DMS153 (cell line): ENCODE data around the gene CUL9.

Experiments used
- DNase-seq: peaks from one replicate; lab custom pipeline; 2025; lab: John Stamatoyannopoulos, UW

Gene CUL9

GRCh38 chr6:43200541-43200940, 18.5 kb downstream of the CUL9 start:
- DNase-seq, result no peak

GRCh38 chr6:43202451-43202850, 20.5 kb downstream of the CUL9 start:
- DNase-seq, result no peak

- DNase-seq, result no peak
Measured at GRCh38 chr6:43203029-43203717, 21.2 kb downstream of the CUL9 start.

- DNase-seq, result no peak
Measured at GRCh38 chr6:43203718-43204095, 21.7 kb downstream of the CUL9 start.

DNA sequence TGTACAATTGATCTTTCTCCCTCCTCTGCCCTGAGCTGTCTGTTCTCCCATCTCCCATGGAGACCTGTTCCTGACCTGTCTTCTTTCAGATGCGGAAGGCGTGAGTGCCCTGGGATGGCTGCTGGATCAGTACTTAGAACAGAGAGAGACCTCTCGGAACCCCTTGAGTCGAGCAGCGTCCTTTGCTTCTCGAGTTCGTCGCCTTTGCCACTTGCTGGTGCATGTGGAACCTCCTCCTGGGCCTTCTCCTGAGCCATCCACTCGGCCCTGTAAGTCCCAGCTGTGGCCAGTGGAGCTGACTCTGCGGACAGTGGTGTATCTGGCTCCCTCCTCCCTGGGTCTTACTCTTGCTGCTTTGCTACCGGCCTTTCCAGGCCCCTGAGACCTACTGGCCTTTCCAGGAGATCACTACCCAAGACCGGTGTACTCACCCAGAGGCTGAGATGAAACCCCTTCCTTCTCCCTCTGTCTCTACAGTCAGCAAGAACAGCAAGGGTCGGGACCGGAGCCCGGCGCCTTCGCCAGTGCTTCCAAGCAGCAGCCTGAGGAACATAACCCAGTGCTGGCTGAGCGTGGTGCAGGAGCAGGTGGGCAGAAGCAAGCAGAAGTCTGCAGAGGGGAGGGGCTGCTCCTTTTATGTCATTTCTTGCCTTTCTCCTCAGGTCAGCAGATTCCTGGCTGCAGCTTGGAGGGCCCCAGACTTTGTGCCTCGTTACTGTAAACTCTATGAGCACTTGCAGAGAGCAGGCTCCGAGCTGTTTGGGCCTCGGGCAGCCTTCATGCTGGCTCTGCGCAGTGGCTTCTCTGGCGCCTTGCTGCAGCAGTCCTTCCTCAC, 22.5 kb downstream of the CUL9 start:
- no peak for DNase-seq

GRCh38 chr6:43205849-43206248, 23.9 kb downstream of the CUL9 start:
- no peak for DNase-seq

- no peak for DNase-seq
Measured at GRCh38 chr6:43207286-43207685, 25.3 kb downstream of the CUL9 start.

DNA sequence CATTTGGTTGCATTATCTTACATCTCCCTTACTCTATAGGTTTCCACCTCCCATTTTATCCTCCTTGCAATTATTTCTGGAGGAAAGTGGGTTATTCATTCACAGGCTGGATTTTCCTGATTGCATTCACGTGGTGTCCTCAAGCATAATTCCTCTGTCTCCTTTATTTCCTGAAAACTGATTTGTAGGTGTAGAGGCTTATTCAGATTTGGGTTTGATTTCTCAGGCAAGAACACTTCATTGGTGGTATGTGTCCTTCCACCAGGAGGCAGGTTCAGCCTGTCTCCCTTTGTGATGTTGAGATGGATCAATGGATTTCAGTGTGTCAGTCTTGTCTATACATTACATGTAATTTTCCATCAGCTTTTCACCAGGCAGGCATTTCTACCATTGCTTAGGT, 30.0 kb downstream of the CUL9 start:
- no peak for DNase-seq

- DNase-seq, result no peak
Measured at GRCh38 chr6:43213431-43213830, 31.4 kb downstream of the CUL9 start.

- DNase-seq, result no peak
Measured at GRCh38 chr6:43215066-43215465, 33.1 kb downstream of the CUL9 start.

GRCh38 chr6:43216200-43216599, 34.2 kb downstream of the CUL9 start:
- no peak for DNase-seq

DNA sequence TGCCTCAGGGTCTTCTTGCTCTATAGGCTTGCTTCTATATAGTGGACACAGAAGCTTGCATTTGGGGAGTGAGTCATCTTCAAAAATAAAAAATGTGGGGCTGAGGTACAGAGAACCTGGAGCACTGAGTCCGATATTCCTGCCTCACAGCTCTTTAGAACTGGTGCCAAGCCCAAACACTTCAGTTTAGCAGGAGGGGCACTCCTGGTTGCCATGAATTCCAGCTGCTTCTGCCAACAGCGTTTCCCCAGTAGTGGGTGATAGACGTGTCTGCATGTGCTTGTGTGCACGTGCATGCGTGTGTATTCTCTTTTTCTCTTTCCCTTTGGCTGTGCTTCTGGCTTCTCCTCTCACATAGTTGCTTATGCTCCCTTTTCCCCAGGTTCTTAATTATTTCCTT, 35.4 kb downstream of the CUL9 start:
- no peak for DNase-seq

DNA sequence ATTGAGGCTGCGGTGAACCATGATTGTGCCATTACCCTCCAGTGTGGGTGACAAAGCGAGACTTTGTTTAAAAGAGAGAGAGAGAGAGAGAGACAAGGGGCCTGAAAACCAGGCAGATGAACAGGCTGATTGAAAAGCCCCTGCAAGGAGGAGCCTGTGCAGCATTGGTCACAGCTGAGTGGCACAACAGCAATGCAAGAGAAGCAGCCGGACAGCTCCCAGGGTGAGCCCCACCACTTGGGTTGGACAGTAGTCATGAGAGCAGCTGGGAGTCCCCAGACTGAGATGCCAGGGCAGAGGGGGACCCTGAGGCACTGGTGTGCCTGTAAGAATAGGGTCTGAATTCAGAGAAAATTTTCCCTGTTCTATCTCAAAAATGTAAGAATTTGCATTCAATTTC, 37.1 kb downstream of the CUL9 start:
- no peak for DNase-seq

- no peak for DNase-seq
Measured at GRCh38 chr6:43219814-43220213, 37.8 kb downstream of the CUL9 start.

DNA sequence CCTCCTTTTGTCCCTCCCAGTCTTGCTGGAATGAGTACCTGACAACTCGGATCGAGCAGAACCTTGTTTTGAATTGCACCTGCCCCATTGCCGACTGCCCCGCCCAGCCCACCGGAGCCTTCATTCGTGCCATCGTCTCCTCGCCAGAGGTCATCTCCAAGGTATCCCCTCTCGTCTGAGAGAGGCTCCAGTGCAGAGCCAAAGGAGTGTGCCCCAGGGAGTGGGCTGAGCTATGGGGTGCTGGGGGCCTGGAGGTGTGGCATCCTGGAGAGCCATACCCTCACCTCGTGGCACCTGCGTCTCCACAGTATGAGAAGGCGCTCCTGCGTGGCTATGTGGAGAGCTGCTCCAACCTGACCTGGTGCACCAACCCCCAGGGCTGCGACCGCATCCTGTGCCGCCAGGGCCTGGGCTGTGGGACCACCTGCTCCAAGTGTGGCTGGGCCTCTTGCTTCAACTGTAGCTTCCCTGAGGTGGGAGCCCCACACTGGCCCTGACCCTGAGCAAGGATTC, 38.5 kb downstream of the CUL9 start:
- no peak for DNase-seq

DNA sequence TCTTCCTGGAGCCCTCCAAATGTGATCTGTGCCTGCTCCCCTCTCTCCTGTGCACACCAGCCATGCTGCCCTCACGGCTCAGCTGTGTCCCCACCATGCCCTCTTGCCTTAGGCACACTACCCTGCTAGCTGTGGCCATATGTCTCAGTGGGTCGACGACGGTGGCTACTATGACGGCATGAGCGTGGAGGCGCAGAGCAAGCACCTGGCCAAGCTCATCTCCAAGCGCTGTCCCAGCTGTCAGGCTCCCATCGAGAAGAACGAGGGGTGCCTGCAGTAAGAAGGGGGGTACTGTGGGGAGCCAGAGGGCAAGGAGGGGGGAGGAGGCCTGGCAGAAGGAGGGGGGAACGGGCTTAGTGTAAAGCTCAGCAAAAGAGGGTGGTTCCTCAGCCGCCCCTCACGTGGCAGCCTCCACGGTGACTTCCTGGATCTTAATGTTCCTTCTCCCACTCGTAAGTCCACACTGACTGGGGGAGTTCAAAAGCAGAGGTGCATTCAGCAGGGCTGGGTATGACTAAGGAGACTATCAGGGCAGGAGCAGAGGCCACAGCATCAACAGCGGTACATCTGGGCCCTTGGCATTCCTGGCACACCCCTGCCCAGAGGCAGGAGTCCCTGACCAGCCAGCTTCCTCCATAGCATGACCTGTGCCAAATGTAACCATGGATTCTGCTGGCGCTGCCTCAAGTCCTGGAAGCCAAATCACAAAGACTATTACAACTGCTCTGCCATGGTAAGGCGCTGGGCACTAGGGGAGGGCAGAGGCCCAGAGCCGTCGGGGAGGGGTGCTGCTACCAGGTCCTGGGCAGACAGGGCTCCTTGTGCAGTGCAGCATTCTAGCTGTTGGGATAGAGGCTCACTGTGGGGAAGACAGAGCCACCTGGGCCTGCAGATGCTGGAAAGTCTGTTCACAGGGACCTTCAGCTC, 39.3 kb downstream of the CUL9 start:
- no peak for DNase-seq

DNA sequence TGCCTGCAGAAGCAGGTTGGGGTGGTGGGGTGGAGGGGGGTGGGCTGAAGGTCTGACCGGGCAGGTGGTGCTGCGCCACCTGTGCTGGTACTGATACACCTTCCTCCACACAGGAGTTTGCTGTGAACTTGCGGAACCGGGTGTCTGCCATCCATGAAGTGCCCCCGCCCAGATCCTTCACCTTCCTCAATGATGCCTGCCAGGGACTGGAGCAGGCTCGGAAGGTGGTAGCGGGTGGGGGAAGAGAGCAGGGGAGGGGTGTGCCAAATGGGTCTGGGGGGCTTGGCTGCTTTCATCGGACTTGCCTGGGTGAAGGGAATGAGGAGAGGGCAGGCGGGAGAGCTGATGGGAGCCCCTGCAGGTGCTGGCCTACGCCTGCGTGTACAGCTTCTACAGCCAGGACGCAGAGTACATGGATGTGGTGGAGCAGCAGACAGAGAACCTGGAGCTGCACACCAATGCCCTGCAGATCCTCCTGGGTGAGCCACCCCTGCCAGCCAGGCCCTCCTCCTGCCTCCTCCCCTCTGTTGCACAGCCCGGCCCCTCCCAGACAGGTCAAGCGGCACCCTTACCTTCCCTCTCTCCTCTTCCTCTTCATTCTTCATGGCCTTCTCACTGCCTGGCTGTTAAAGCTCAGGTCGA, 40.5 kb downstream of the CUL9 start:
- no peak for DNase-seq

DNA sequence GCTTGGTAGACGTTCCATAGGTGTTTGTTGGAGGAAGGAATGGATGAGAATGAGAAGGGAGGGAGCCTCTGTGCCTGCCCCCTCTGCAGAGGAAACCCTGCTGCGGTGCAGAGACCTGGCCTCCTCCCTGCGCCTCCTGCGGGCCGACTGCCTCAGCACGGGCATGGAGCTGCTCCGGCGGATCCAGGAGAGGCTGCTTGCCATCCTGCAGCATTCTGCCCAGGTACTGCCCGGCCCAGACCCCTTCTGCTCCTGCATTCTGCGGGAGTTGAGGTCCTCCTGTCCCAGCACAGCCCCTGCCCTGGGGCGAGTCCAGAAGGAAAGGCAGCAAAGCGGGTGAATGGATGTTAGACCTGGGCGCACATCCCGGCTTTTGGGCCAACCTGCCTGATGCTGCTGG, 41.2 kb downstream of the CUL9 start:
- DNase-seq, result no peak

GRCh38 chr6:43226192-43226851, 44.3 kb downstream of the CUL9 start:
- DNase-seq, result no peak

DNA sequence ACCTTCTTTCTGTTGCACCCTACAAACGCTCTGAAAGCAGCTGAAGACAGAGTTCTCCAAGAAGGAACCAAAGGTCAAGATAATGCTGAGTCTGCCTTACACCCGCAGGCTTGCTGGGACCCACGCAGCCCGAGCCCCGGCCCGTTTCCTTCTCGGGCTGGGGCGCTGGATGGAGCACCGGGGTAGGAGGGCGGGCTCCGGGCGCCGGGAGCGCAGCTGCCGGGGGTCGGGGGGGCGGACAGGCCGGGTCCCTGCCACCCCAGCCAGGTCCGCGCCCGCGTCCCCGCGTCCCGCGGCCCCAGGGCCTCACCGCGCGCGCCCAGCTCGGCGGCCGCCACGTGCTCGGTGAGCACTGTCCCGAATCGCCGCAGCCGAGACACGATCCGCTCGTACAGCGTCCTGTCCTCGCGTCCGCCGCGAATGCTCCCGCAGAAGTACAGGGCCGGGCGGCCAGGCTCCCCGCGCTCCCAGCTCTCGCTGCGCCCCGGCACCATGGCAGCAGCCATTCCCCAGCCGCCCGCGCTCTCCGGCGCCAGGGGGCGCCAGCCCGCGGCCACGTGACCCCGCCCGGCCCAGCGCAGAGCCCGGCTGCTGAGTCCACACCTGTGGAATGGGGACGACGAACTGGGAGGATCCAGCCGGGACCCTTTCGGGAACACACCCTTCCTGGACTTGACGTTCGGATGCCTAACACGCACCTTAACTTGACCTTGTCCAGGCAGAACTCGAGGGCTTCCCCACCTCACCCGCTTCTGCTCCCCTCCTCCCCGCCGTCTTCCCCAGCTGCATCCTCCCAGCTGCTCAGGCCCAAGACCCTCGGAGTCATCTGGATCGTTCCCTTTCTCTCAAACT, 47.2 kb downstream of the CUL9 start, which contains the start of gene DNPH1:
TSS of gene DNPH1 (minus strand) at position 531 of the 852 bp plus-strand sequence. CDS start at position 506, 25 bp downstream.
- DNase-seq, result peak; percentile 48
